Stomach (tissue), 9 donors: ENCODE measurements around the gene C10orf105. TPM values are rescaled to one million over a fixed set of nuclear protein-coding genes. Genes with fewer than 3 reads are reported as not detected.

Experiments used
- DNase-seq, 2 donors: peaks; one replicate each; pipeline versions ENCODE4 v3.0.0 to v3.0.0-alpha.2; 2013 to 2019
- H3K27ac ChIP-seq, 5 donors: fragments of 200-600 bp in 4 of 5; sonication (generic) in 4 of 5; one replicate each; pipeline ENCODE4 v1.5.1; 2013 to 2019; ENCODE audit warnings: mild to moderate bottlenecking in 1 of 5, moderate library complexity in 1 of 5
- H3K27me3 ChIP-seq, 3 donors: fragments of 200-600 bp; sonication (generic); one replicate each; pipeline ENCODE4 v1.5.1; 2017 to 2019; ENCODE audit warnings: mixed run types in 1 of 3
- H3K36me3 ChIP-seq, 4 donors: fragments of 200-600 bp; sonication (generic); 1 replicate in 3 of 4; 2 replicates in 1 of 4; pipeline ENCODE4 v1.5.1; 2016 to 2019
- H3K4me1 ChIP-seq, 4 donors: fragments of 200-600 bp; sonication (generic); one replicate each; pipeline ENCODE4 v1.5.1; 2016 to 2019
- H3K4me3 ChIP-seq, 4 donors: fragments of 200-600 bp; sonication (generic) in 3 of 4; one replicate each; pipeline ENCODE4 v1.5.1; 2016 to 2019; ENCODE audit warnings: mild to moderate bottlenecking in 1 of 4
- H3K9me3 ChIP-seq, 4 donors: fragments of 200-600 bp; sonication (generic); one replicate each; pipeline ENCODE4 v1.5.1; 2016 to 2019
- EP300 ChIP-seq: sonication (generic); formaldehyde crosslinking; IDR thresholded peaks from one replicate; pipeline ENCODE4 v1.6.1; 2017; ENCODE audit warnings: antibody characterized with exemption
- POLR2A ChIP-seq, 4 donors: fragments of 450-650 bp; IDR thresholded peaks; one replicate each; pipeline ENCODE4 v1.6.1; 2016; ENCODE audit warnings: antibody characterized with exemption in 4 of 4, control low read depth in 2 of 4, mild to moderate bottlenecking in 1 of 4, moderate library complexity in 1 of 4
- POLR2AphosphoS5 ChIP-seq, 3 donors: sonication (generic); formaldehyde crosslinking; IDR thresholded peaks; one replicate each; pipeline ENCODE4 v1.6.1; 2016; ENCODE audit warnings: antibody characterized with exemption in 3 of 3
- WGBS, 5 donors: extraction: QIAGEN DNeasy Blood & Tissue Kit in 3 of 5; methylation state at CpG; one replicate each; pipeline versions ENCODE4 v1.1.5 to v1.1.7; 2013 to 2018; 5-methylcytosine and 5-hydroxymethylcytosine counted together
- intact Hi-C: fragments of 100-400 bp; cut with DNase I; formaldehyde crosslinking; loops from one replicate; pipeline ENCODE4 v1.15.1; 2023; ENCODE audit warnings: low total_unique reads
- polyA plus RNA-seq, 3 donors: library from polyadenylated mRNA; stranded (reverse); fragments of 200-250 nt; gene quantifications; one replicate each; pipeline ENCODE4 v1.2.3, GENCODE V29; 2013
- total RNA-seq, 5 donors: library from RNA; depleted of rRNA; stranded (reverse); fragments of >200 nt; gene quantifications; one replicate each; pipeline versions ENCODE4 v1.1.0 to v1.2.3, GENCODE V29; 2014 to 2016
- TF ChIP-seq, protein P1 (sequence below), 7 experiments: fragments of 450-650 bp in 4 of 7; fragments of 200-600 bp in 3 of 7; sonication (generic) in 3 of 7; IDR thresholded peaks; one replicate each; pipeline ENCODE4 v1.5.1; 2016 to 2019; ENCODE audit warnings: antibody characterized with exemption in 7 of 7, control low read depth in 2 of 7, mild to moderate bottlenecking in 1 of 7
- donor health status: healthy with polysubstance abuse.
- donor health status: Bipolar disorder and iron deficiency.
- donor health status: healthy.

The C10orf105 gene
- total and polyA plus RNA-seq, 8 donors: 0.03 TPM; not detected in 7

DNA sequence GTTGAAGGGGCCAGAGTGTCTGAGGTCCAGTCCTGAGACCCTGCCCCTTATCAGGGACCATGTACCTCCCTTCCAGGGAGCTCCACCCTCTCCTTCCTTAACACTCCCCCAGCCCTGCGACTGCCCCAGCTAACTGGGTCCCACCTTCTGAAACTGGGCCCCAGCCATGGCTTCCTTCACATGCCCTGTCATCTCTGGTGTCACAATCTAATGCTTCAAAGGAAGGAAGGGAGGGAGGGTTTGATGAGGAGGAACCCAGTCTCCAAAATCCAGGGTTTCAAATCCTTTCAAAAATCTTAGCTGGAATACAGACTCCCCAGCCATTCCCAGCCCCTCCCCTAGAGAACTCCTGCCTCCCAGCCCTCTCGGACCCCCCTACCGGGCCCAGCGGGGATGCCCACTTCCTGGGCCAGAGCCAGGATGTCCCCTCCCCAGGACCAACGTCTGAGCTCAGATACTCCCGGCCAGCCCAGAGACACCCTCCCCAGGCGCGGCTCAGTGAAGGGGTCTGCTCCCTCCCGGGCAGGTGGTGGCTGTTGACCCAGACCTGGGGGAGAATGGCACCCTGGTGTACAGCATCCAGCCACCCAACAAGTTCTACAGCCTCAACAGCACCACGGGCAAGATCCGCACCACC lies 18.0 kb downstream of the C10orf105 start:
- 74 to 93% (median 77%) methylated on average over 4 to 11 of the region's 11 CpGs for WGBS, 5 donors
- Histone ChIP-seq H3K27ac (no peak overlapping the region), H3K4me3 (no peak overlapping the region), H3K36me3 (no peaks in the 10 kb centered on the region), H3K9me3 (no peaks in the 10 kb centered on the region), H3K27me3 (no peaks in the 10 kb centered on the region), H3K4me1 (peaks cover 0 to 33% (median 6%) of the 10 kb centered on the region in 4 donors)
- DNase-seq: no peak
- TF ChIP-seq, protein P1, sequence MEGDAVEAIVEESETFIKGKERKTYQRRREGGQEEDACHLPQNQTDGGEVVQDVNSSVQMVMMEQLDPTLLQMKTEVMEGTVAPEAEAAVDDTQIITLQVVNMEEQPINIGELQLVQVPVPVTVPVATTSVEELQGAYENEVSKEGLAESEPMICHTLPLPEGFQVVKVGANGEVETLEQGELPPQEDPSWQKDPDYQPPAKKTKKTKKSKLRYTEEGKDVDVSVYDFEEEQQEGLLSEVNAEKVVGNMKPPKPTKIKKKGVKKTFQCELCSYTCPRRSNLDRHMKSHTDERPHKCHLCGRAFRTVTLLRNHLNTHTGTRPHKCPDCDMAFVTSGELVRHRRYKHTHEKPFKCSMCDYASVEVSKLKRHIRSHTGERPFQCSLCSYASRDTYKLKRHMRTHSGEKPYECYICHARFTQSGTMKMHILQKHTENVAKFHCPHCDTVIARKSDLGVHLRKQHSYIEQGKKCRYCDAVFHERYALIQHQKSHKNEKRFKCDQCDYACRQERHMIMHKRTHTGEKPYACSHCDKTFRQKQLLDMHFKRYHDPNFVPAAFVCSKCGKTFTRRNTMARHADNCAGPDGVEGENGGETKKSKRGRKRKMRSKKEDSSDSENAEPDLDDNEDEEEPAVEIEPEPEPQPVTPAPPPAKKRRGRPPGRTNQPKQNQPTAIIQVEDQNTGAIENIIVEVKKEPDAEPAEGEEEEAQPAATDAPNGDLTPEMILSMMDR (IDR thresholded peaks at IDR 0.05): no peak
- TF ChIP-seq POLR2AphosphoS5 (IDR thresholded peaks at IDR 0.05): no peak
- TF ChIP-seq EP300: no peak
- TF ChIP-seq POLR2A (IDR thresholded peaks at IDR 0.05): no peak
- intact Hi-C loops: loop anchor here (5.0 to 10.0 kb wide), 2 partner anchors 307 to 394 kb away; partner anchors contain the start of gene CDH23

DNA sequence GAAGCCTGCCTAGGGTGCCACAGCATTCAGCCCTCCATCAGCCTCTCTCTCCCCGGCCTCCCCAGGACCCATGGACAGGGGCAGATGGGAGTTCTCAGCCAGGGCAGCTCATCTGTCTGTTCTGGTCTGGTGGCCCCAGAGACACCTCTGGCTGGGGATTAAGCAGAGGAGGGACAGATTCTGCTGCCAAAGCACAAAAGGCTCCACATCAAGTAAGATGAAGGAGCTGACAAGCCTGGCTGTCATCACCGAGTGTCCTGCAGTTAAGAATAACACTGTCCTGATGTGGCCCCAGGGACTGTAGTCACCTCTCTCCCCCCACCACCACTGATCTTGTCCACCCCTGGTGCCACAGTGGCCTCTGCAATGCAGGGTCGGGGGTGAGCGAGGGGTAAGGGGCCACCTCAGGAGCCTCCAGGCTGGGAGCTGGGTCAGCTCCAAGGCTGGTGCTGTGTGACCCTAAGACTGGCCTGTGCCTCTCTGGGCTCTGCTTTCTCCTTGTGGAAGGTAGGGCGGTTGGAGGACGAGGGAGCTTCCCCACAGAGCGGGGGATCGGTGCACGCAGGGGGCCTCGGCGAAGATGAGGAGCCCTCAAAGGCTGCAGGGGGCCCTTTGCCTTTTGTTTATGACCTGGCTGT lies 18.7 kb downstream of the C10orf105 start:
- H3K4me1 ChIP-seq: peaks cover 0 to 40% (median 9%) of the 10 kb centered on the region in 4 donors
- no peaks in the 10 kb centered on the region for H3K36me3 ChIP-seq
- TF ChIP-seq POLR2AphosphoS5 (IDR thresholded peaks at IDR 0.05) (no peak), POLR2A (IDR thresholded peaks at IDR 0.05) (no peak), EP300 (no peak)
- TF ChIP-seq, protein P1 (IDR thresholded peaks at IDR 0.05): no peak
- intact Hi-C loops: loop anchor here (5.0 to 10.0 kb wide), 2 partner anchors 306 to 394 kb away; partner anchors contain the start of gene CDH23
- 84 to 95% (median 88%) methylated on average over 10 to 11 of the region's 11 CpGs for WGBS, 5 donors
- H3K4me3 ChIP-seq: no peak overlapping the region
- no peaks in the 10 kb centered on the region for H3K27me3 ChIP-seq
- no peak for DNase-seq
- H3K9me3 ChIP-seq: no peaks in the 10 kb centered on the region
- no peak overlapping the region for H3K27ac ChIP-seq

DNA sequence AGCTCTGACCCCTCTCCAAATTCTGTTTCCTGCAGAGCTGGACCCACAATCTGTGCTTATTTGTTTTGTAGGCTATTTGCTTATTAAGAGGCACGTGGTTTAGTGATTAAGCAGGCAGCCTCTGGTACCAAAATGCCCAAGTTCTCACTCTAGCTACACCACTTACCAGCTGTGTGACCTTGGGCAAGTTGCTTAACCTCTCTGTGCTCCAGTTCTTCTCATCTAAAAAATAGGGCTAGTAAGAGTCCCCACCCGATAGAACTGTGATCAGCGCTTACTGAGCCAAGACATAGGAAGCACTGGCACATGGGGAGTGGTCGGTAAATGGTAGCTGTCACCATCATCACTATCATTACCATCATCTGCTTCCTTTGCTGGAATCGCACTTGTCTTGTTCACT lies 20.8 kb downstream of the C10orf105 start:
- Histone ChIP-seq H3K9me3 (no peaks in the 10 kb centered on the region), H3K36me3 (no peaks in the 10 kb centered on the region), H3K4me1 (peaks cover 6 to 60% (median 19%) of the 10 kb centered on the region in 4 donors), H3K27me3 (no peaks in the 10 kb centered on the region), H3K4me3 (no peak overlapping the region), H3K27ac (no peak overlapping the region)
- intact Hi-C loops: no loop called here
- TF ChIP-seq POLR2AphosphoS5 (IDR thresholded peaks at IDR 0.05) (no peak), POLR2A (IDR thresholded peaks at IDR 0.05) (no peak), EP300 (no peak)
- TF ChIP-seq, protein P1 (IDR thresholded peaks at IDR 0.05): no peak
- WGBS, 5 donors: 70 to 78% (median 71%) methylated on average over 5 of the region's 5 CpGs
- DNase-seq: no peak

DNA sequence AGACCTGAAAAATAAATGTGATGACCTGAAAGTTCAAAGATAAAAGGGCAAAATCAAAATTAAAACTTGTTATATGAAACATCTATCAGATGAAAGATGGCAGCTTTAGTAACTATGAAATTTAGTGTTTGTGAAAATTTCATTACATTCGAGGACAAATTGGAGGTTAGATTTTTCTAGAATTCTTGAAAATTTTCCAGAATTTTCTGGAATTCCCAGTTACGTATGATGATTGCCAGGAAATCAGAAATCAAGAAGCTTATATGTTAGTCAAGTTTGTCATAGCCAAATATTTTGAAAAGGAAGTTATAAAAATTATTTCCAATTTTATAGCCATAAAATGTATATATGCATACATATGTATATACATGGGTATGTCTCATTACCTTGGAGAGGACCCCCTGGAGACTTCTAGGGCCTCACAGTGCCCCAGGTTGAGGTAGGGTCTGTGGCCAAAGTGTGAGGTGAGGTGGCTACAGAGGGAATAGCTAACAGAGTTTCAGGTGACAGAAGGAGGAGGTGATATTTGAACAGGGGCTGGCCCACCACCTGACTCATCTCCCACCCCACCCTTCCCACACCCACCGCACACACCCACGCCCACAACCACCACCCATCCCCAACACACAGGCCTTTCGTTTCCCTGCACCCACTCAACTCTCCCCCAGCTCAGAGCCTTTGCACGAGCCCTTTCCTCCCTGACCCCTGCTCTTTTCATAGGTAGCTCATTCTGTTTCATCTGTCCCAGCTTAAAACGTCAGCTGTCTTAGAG lies 21.5 kb downstream of the C10orf105 start:
- H3K9me3 ChIP-seq: no peaks in the 10 kb centered on the region
- no peak overlapping the region for H3K4me3 ChIP-seq
- H3K27me3 ChIP-seq: no peaks in the 10 kb centered on the region
- intact Hi-C loops: no loop called here
- WGBS, 5 donors: 52 to 68% (median 62%) methylated on average over 7 of the region's 7 CpGs
- H3K27ac ChIP-seq: no peak overlapping the region
- DNase-seq: no peak
- no peak for TF ChIP-seq POLR2A (IDR thresholded peaks at IDR 0.05)
- TF ChIP-seq POLR2AphosphoS5 (IDR thresholded peaks at IDR 0.05): no peak
- TF ChIP-seq EP300: no peak
- TF ChIP-seq, protein P1 (IDR thresholded peaks at IDR 0.05): no peak
- peaks cover 6 to 66% (median 23%) of the 10 kb centered on the region in 4 donors for H3K4me1 ChIP-seq
- H3K36me3 ChIP-seq: no peaks in the 10 kb centered on the region
